Right lobe of liver (tissue), 6 donors: ENCODE results near the gene PISD. TPM values are rescaled to one million over a fixed set of nuclear protein-coding genes. Genes with fewer than 3 reads are reported as not detected.
A peak's percentile ranks its signal among the peaks of the same experiment; 100 is the strongest.

ENCODE experiments used
- ATAC-seq, 4 donors: fragments of 200-7000 bp; cut with Tn5 transposase; one replicate each; pipeline ENCODE4 v1.9.1; 2020; ENCODE audit warnings: mild to moderate bottlenecking in 4 of 4, moderate library complexity in 4 of 4
- DNase-seq, 3 donors: peaks; one replicate each; pipeline ENCODE4 v3.0.0-alpha.2; 2020
- H3K27ac ChIP-seq, 3 donors: fragments of 200-600 bp; one replicate each; pipeline ENCODE4 v1.8.0; 2022
- H3K27me3 ChIP-seq, 2 donors: fragments of 200-600 bp; one replicate each; pipeline ENCODE4 v1.8.0; 2022
- H3K36me3 ChIP-seq, 4 donors: fragments of 200-600 bp; sonication (generic) in 1 of 4; one replicate each; pipeline versions ENCODE4 v1.5.1 to v1.8.0; 2017 to 2022; ENCODE audit warnings: control low read depth in 1 of 4
- H3K4me1 ChIP-seq, 4 donors: fragments of 200-600 bp; sonication (generic) in 1 of 4; one replicate each; pipeline versions ENCODE4 v1.5.1 to v1.8.0; 2017 to 2022; ENCODE audit warnings: control low read depth in 1 of 4
- H3K4me3 ChIP-seq, 3 donors: fragments of 200-600 bp; one replicate each; pipeline ENCODE4 v1.8.0; 2022
- H3K9me3 ChIP-seq, 4 donors: fragments of 200-600 bp; sonication (generic) in 1 of 4; one replicate each; pipeline versions ENCODE4 v1.5.1 to v1.8.0; 2017 to 2022; ENCODE audit warnings: control low read depth in 1 of 4
- POLR2A ChIP-seq: fragments of 450-650 bp; IDR thresholded peaks from one replicate; pipeline ENCODE4 v1.6.1; 2017; ENCODE audit warnings: antibody characterized with exemption, mild to moderate bottlenecking
- WGBS: methylation state at CpG from one replicate; pipeline ENCODE4 v1.1.6; 2018; ENCODE audit warnings: low coverage, low lambda C conversion rate; ENCODE audit not compliant: insufficient coverage; ENCODE audit errors: missing lambda C conversion rate; 5-methylcytosine and 5-hydroxymethylcytosine counted together
- intact Hi-C, 2 donors: fragments of 100-400 bp; cut with DNase I; formaldehyde crosslinking; loops; one replicate each; pipeline versions ENCODE4 v1.11.2 to v1.14.1; 2022
- total RNA-seq, 6 experiments: library from RNA; depleted of rRNA in 2 of 6; stranded (reverse); fragments of >200 nt in 2 of 6; fragmentation: NEBNext Ultra II Directional in 3 of 6; extraction: Animal tissue kit (Norgen Biotek cat#: 25700) in 3 of 6; gene quantifications; one replicate each; pipeline versions ENCODE4 v1.1.0 to v1.2.4, GENCODE V29; 2016 to 2023
- TF ChIP-seq, protein P1 (sequence below), 4 donors: fragments of 200-600 bp in 3 of 4; fragments of 450-650 bp in 1 of 4; IDR thresholded peaks; one replicate each; pipeline versions ENCODE4 v1.5.1 to v1.8.0; 2016 to 2022; ENCODE audit warnings: antibody characterized with exemption in 4 of 4, mild to moderate bottlenecking in 2 of 4
- donor health status: DM: no; HTN: yes; CAD: no.
- donor health status: DM: no; HTN: no; CAD: no.
- donor health status: DM: no; HTN: no; CAD: no.
- donor health status: DM: no; HTN: yes; CAD: no.
- donor health status: DM: no; HTN: yes; CAD: no.

The PISD gene
- total RNA-seq, 6 experiments from 2014 or later: 15.5 to 22.9 (median 18.1) TPM

DNA sequence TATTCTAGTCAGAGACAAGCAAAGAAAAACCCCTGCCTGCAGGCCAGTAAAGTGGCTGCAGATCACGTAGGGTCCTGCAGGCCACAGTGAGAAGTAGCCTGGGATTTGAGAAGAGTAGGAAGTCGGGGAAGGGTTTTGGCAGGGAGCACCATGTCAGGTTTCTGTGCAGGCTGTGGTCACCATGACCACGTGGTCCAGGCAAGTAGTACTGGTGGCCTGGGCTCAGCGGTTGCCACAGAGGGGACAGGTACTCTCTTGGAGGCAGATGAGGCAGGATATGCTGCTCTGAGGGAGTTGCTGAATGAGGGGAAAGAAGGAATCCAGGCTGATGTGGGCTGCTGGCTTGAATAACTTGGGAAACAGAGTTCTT is 46.5 kb downstream of the PISD start:
- TF ChIP-seq, protein P1, sequence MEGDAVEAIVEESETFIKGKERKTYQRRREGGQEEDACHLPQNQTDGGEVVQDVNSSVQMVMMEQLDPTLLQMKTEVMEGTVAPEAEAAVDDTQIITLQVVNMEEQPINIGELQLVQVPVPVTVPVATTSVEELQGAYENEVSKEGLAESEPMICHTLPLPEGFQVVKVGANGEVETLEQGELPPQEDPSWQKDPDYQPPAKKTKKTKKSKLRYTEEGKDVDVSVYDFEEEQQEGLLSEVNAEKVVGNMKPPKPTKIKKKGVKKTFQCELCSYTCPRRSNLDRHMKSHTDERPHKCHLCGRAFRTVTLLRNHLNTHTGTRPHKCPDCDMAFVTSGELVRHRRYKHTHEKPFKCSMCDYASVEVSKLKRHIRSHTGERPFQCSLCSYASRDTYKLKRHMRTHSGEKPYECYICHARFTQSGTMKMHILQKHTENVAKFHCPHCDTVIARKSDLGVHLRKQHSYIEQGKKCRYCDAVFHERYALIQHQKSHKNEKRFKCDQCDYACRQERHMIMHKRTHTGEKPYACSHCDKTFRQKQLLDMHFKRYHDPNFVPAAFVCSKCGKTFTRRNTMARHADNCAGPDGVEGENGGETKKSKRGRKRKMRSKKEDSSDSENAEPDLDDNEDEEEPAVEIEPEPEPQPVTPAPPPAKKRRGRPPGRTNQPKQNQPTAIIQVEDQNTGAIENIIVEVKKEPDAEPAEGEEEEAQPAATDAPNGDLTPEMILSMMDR (IDR thresholded peaks at IDR 0.05): no peak
- no peak for TF ChIP-seq POLR2A
- Histone ChIP-seq H3K36me3 (peaks cover 0 to 30% (median 8%) of the 10 kb centered on the region in 4 donors), H3K4me1 (no peaks in the 10 kb centered on the region), H3K9me3 (no peaks in the 10 kb centered on the region), H3K27ac (no peak overlapping the region), H3K27me3 (no peaks in the 10 kb centered on the region), H3K4me3 (no peak overlapping the region)
- intact Hi-C loops: no loop called here
- DNase-seq (no peak), ATAC-seq (no peak)
- WGBS: 47% methylated on average over 4 of the region's 4 CpGs

DNA sequence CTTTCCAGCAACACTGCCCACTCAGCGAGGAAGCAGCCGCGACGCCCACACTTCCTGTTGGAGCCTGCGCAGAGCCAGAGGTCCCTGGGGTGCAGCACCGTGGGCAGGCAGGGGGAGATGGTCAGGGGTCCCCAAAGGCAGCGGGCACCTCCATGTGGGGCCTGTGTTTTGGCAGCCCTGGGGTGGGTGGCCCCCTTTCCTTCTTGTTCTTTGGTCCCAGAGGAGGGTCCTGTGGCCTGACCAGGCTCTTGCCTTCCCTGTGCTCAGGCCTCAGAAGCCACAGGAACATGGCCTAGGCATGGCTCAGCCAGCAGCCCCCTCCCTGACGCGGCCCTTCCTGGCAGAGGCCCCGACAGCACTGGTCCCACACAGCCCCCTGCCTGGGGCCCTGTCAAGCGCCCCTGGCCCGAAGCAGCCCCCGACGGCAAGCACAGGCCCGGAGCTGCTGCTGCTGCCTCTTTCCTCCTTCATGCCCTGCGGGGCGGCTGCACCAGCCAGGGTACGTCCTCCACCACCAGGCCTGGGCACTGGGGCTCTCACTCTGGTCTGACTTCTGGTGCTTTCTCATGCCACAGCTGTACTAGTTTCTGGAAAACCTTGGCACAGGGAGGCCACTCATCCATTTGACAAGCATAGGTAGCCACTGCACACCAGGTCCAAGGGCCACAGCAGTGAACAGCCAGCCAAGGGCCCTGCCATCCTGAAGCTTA is 47.1 kb downstream of the PISD start:
- DNase-seq (no peak), ATAC-seq (peak in 1 of 4 donors; percentile 2)
- H3K27ac ChIP-seq: no peak overlapping the region
- no peak for TF ChIP-seq POLR2A
- TF ChIP-seq, protein P1 (IDR thresholded peaks at IDR 0.05): no peak
- intact Hi-C loops: no loop called here
- no peak overlapping the region for H3K4me3 ChIP-seq
- no peaks in the 10 kb centered on the region for H3K27me3 ChIP-seq
- WGBS: 65% methylated on average over 5 of the region's 18 CpGs
- H3K36me3 ChIP-seq: peaks cover 0 to 25% (median 6%) of the 10 kb centered on the region in 4 donors
- no peaks in the 10 kb centered on the region for H3K9me3 ChIP-seq
- H3K4me1 ChIP-seq: no peaks in the 10 kb centered on the region

DNA sequence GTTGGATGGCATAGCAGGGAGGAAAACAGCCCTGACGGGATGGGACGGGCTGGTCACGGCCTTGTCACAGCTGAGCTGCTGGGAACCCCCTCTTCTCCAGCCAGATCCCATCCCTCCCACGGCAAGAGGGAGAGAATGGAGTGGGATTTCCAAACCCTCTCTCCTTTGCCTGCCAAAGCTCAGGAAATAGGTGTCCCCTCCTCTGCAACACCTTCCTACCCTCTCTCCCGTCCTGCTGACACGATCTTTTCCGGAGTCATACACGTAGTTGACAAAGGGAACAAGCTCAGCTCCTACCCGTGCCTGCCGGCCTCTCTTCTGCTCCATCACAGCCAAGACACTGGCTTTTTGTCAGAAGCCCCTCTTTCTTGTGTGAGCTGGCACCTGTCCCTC is 48.1 kb downstream of the PISD start:
- H3K9me3 ChIP-seq: no peaks in the 10 kb centered on the region
- intact Hi-C loops: no loop called here

DNA sequence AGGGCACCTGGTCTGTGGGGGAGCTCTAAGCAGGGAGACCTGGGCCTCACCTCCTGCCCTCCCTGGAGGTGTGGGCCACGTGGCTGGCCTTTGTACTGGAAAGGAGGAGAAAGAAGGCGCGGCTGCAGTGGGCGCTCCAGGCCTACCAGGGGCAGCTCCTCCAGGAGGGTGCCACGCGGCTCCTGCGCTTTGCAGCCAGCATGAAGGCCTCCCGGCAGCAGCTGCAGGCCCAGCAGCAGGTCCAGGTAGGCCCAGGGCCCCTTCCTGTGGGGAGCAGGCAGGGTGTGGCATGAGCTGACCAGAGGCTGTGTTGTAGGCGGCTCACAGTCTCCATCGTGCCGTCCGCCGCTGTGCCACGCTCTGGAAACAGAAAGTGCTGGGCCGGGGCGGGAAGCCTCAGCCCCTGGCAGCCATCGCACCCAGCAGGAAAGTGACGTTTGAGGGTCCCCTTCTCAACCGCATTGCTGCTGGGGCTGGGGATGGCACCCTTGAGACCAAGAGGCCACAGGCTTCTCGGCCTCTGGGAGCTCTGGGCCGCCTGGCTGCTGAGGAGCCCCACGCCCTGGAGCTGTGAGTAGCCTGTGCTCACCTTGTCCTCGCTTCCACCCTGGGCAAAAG is 48.6 kb downstream of the PISD start:
- intact Hi-C loops: no loop called here
- H3K4me1 ChIP-seq: no peaks in the 10 kb centered on the region
- H3K4me3 ChIP-seq: no peak overlapping the region
- H3K27me3 ChIP-seq: no peaks in the 10 kb centered on the region
- no peaks in the 10 kb centered on the region for H3K9me3 ChIP-seq
- no peak overlapping the region for H3K27ac ChIP-seq
- ATAC-seq: no peak
- TF ChIP-seq, protein P1 (IDR thresholded peaks at IDR 0.05): no peak
- no peak for TF ChIP-seq POLR2A
- peaks cover 0 to 10% (median 1%) of the 10 kb centered on the region in 4 donors for H3K36me3 ChIP-seq
- 60% methylated on average over 1 of the region's 23 CpGs for WGBS
- DNase-seq: peak in 1 of 3 donors; percentile 41

More for the DNA sequence above, 48.1 kb downstream of the PISD start:
- H3K27me3 ChIP-seq: no peaks in the 10 kb centered on the region
- ATAC-seq: no peak
- H3K27ac ChIP-seq: no peak overlapping the region
- H3K4me1 ChIP-seq: no peaks in the 10 kb centered on the region
- no peak overlapping the region for H3K4me3 ChIP-seq
- no peak for DNase-seq
- peaks cover 0 to 14% (median 4%) of the 10 kb centered on the region in 4 donors for H3K36me3 ChIP-seq
- TF ChIP-seq, protein P1 (IDR thresholded peaks at IDR 0.05): no peak
- no peak for TF ChIP-seq POLR2A
- WGBS: 74% methylated on average over 6 of the region's 10 CpGs
